Fibroblast of the aortic adventitia (primary cell): ENCODE measurements around the gene CASK. TPM values are rescaled to one million over a fixed set of nuclear protein-coding genes. Genes with fewer than 3 reads are reported as not detected.

Source experiments
- DNase-seq: peaks from one replicate; pipeline ENCODE4 v3.0.0-alpha.2; 2010; ENCODE audit warnings: low read depth
- H3K4me3 ChIP-seq: 2 replicates; pipeline ENCODE4 v1.5.1; 2011; ENCODE audit warnings: low read depth, mild to moderate bottlenecking, control low read depth, low read length, moderate library complexity
- CTCF ChIP-seq: IDR thresholded peaks from 2 replicates; pipeline ENCODE4 v1.5.1; 2011; ENCODE audit warnings: mild to moderate bottlenecking, low read length, control low read depth, inconsistent platforms; ENCODE audit not compliant: insufficient read depth
- total RNA-seq: library from RNA; depleted of rRNA; stranded (reverse); fragments of >200 nt; gene quantifications from 2 replicates; pipeline ENCODE4 v1.2.3, GENCODE V29; 2012; ENCODE audit warnings: low replicate concordance

The CASK gene
- total RNA-seq, 1 donor: 24.9 TPM

- TF ChIP-seq CTCF: no peak
- DNase-seq: no peak
- H3K4me3 ChIP-seq: no peak overlapping the region
Observed at GRCh38 chrX:41952102-41952501, 28.7 kb upstream of the CASK start.

GRCh38 chrX:41946989-41947612, 23.7 kb upstream of the CASK start:
- TF ChIP-seq CTCF: no peak
- H3K4me3 ChIP-seq: no peak overlapping the region
- no peak for DNase-seq

GRCh38 chrX:41946235-41946634, 22.9 kb upstream of the CASK start:
- DNase-seq: no peak
- no peak for TF ChIP-seq CTCF
- no peak overlapping the region for H3K4me3 ChIP-seq

GRCh38 chrX:41935832-41936231, 12.5 kb upstream of the CASK start:
- H3K4me3 ChIP-seq: no peak overlapping the region
- no peak for TF ChIP-seq CTCF
- no peak for DNase-seq

- H3K4me3 ChIP-seq: no peak overlapping the region
- no peak for TF ChIP-seq CTCF
- DNase-seq: no peak
Observed at GRCh38 chrX:41933546-41933945, 10.2 kb upstream of the CASK start.

- no peak overlapping the region for H3K4me3 ChIP-seq
- no peak for DNase-seq
- no peak for TF ChIP-seq CTCF
Observed at GRCh38 chrX:41932885-41933284, 9.5 kb upstream of the CASK start.

GRCh38 chrX:41931591-41931990, 8.2 kb upstream of the CASK start:
- no peak for DNase-seq
- H3K4me3 ChIP-seq: no peak overlapping the region
- no peak for TF ChIP-seq CTCF
